SU-DHL-6 (cell line): Measurements from ENCODE around the gene PRKN.

Experiments
- EZH2phosphoT487 ChIP-seq: fragments of 200-600 bp; sonication (generic), shearing (Covaris generic); conservative IDR thresholded peaks from 2 replicates; pipeline ENCODE4 v1.6.1; 2018; ENCODE audit warnings: mild to moderate bottlenecking, antibody characterized with exemption, low read length, moderate library complexity, mixed read lengths
- TF ChIP-seq, protein P1 (sequence below): fragments of 200-600 bp; sonication (generic); IDR thresholded peaks from one replicate; pipeline ENCODE4 v1.5.1; 2017; ENCODE audit warnings: antibody characterized with exemption, mild to moderate bottlenecking, low read length, moderate library complexity; ENCODE audit not compliant: insufficient read depth, poor library complexity, severe bottlenecking

DNA sequence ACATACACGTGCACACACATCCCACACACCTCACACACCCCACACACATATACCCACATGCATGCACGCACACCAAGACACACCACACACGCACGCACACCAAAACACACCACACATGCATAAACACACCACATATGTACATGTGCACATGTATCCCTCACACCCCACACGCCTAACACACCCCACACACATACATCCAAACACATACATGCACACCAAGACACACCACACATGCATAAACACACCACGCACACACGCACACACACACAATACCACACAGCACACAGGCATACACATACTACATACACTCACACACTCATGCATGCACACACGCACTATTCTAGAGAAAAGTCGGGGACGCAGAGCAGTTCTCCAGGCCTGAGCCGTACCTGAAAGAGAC lies 671.5 kb downstream of the PRKN start:
- TF ChIP-seq EZH2phosphoT487 = no peak
- TF ChIP-seq, protein P1, sequence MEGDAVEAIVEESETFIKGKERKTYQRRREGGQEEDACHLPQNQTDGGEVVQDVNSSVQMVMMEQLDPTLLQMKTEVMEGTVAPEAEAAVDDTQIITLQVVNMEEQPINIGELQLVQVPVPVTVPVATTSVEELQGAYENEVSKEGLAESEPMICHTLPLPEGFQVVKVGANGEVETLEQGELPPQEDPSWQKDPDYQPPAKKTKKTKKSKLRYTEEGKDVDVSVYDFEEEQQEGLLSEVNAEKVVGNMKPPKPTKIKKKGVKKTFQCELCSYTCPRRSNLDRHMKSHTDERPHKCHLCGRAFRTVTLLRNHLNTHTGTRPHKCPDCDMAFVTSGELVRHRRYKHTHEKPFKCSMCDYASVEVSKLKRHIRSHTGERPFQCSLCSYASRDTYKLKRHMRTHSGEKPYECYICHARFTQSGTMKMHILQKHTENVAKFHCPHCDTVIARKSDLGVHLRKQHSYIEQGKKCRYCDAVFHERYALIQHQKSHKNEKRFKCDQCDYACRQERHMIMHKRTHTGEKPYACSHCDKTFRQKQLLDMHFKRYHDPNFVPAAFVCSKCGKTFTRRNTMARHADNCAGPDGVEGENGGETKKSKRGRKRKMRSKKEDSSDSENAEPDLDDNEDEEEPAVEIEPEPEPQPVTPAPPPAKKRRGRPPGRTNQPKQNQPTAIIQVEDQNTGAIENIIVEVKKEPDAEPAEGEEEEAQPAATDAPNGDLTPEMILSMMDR = no peak
